GM15510 (cell line): ENCODE measurements around the gene PPP2R3C.

Experiments
- POLR2A ChIP-seq: IDR thresholded peaks from 3 replicates; pipeline ENCODE4 v1.6.1; 2011; ENCODE audit warnings: borderline replicate concordance; ENCODE audit not compliant: insufficient read length; ENCODE audit errors: extremely low read depth

The PPP2R3C gene

GRCh38 chr14:35121887-35122695 is at the start of gene PPP2R3C, which contains the start of gene PRORP:
PPP2R3C (minus strand) TSS chr14:35121990; CDS start chr14:35121959, 31 bp downstream.
PRORP (plus strand) TSS chr14:35122552; CDS start chr14:35123246, 694 bp downstream.
- TF ChIP-seq POLR2A = peak; percentile 63

DNA sequence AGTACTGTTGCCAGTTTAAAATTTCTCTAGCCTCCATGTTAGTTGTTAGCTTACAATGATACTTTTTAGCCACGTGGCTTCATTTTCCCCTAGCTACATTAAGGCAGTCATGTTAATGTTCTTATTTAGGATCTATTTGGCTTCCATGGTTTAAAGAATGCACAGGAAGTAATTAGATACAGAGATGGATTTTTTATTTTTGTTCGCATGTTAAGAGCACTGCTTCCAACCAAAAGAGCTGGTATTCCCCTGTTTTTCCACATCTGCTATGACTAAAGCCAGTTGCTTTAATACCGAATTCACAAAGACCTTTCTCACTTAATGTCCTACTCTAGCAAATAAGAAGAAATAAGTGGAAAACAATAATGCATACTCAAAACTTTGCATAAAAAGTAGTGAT is 45.7 kb upstream of the PPP2R3C start:
- no peak for TF ChIP-seq POLR2A

- no peak for TF ChIP-seq POLR2A
Observed at GRCh38 chr14:35164849-35165248, 43.1 kb upstream of the PPP2R3C start.

DNA sequence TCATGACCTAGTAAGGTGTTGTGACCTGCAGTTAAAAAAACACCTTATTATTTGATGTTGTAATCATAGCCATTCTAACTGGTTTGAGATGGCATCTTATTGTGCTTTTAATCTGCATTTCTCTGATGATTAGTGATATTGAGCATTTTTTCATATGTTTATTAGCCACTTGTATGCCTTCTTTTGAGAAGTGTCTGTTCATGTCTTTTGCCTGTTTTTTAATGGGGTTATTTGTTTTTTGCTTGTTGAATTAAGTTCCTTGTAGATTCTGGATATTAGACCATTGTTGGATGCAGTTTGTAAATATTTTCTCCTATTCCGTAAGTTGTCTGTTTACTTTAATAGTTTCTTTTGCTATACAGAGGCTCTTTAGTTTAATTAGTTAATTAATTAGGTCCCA is 41.6 kb upstream of the PPP2R3C start:
- TF ChIP-seq POLR2A = no peak

DNA sequence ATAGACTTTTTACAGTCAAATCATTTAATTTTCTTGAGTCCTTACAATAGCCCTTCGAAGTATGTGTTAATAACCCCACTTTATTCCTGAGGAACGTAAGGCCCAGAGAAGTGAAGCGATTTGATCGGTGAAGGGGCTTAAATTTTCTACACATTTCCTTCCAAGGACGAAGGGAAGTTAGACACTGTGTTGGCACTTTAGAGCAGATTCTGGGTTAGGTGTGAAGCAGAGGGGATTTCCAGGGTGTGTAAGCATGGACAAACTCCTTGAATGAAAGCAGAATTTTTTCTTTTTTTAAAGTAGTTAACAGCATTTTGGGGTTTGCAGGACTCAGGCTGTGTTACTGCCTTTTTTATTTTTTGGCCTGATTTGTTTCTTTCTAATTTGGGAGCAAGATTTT is 39.4 kb upstream of the PPP2R3C start:
- TF ChIP-seq POLR2A = no peak

DNA sequence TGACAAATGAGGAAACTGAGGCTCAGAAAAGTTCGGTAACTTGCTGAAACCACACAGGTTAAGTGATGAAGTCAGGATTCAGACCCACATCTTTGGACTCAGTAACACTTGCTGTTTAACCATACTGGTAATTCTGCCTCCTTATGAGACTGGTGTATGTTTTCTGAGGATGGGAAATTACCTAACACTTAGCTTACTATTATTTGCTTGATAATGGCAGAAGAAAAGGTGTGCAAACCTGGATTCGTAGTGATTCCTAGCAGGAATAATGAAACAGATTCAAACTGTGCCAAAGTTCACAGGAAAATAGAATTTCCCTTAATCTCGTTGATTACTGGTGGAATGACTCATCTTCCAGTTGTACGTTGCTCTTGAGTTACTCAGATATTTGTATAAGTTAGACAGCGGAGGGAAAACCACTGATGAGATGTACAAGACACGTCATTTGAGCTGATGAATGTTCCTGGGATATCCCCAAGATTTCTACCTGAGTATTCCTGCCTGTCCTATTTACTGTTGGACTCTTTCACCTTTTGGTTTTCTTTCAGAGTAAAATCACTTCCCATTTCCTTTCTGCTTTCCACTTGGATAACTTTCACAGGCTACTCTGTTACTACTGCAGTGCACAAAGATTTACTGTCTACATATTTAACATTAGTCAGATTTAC is 38.1 kb upstream of the PPP2R3C start:
- no peak for TF ChIP-seq POLR2A

DNA sequence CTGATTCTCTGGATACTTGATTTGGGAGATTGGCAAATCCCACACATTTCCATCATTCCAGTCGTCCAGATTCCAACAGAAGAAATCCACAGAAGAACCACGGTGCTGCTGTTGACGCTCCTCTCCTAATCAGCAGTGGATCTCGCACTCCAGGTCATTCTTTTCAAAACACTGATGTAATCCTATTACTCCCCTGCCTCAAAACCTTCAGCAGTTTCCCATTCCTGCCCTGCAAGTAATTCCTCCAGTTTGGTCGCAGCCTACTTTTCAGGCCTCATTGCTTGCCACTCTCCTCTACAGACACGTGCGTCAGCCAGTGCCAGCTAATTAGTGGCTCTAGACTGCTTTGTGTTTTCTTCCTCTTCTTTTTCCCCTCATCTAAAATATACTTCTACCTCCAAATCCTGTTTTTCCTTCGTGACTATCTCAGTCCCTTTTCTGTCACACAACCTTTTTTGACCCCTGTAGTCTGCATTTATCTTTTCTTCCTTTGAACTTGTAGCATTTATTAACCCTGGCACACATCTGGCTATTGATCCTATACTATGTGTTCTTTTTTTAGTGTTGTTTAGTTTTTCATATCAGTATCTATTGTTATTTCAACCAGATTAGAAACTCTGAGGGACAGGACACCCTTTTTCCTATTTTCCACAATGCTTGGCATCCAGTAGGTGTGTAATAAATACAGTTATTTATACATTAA is 37.3 kb upstream of the PPP2R3C start:
- no peak for TF ChIP-seq POLR2A

- no peak for TF ChIP-seq POLR2A
Observed at GRCh38 chr14:35158491-35158890, 36.7 kb upstream of the PPP2R3C start.

- no peak for TF ChIP-seq POLR2A
Observed at GRCh38 chr14:35155962-35156361, 34.2 kb upstream of the PPP2R3C start.

DNA sequence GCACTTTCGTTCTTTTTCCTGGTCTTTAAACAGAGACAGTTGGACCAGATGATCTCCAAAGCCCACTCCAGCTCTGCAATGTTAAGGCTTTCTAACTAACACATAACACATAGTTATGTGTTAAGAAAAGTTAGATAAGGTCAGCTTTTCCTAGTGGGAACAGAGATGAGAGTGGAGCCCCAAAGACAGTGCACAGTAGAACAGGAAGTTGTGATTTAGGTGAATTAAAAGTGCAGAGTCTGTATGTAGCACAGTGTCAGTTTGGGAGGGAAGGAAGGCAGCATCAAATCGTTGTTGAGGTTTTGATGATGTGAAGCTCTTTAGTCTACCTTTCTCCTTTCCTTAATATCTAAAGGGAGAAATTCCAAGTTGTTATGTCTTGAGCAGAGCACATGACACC is 32.2 kb upstream of the PPP2R3C start:
- TF ChIP-seq POLR2A = no peak

DNA sequence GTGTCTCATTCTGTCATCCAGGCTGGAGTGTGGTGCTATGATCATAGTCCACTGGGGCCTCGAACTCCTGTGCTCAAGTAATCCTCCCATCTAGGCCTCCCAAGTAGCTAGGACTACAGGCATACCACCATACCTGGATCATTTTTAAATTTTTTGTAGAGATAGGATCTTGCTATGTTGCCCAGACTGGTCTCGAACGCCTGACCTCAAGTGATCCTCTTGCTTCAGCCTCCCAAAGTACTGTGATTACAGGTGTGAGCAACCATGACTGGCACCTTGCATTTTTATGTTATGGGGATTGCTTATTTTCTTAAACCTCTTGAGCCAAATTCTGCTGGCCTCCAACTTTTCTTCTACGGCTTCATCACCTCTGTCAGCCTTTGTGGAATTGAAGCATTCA is 27.4 kb upstream of the PPP2R3C start:
- TF ChIP-seq POLR2A = no peak

GRCh38 chr14:35147711-35148110 is 25.9 kb upstream of the PPP2R3C start:
- no peak for TF ChIP-seq POLR2A

GRCh38 chr14:35147186-35147585 is 25.4 kb upstream of the PPP2R3C start:
- TF ChIP-seq POLR2A = no peak

DNA sequence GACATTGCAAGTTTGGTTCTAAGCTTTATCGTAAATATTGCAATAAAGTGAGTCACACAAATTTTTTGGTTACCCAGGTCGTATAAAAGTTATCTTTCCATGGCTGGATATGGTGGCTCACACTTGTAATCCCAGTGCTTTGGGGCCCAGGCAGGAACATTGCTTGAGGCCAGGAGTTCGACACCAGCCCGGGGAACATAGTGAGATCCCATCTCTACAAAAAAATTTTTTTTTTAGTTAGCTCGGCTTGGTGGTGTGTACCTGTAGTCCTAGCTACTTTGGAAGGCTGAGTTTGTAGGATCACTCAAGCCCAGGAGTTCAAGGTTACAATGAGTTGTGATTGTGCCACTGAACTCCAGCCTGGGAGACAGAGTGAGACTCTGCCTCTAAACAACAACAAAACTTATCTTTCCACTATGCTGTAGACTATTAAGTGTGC is 24.9 kb upstream of the PPP2R3C start:
- TF ChIP-seq POLR2A = no peak

- no peak for TF ChIP-seq POLR2A
Observed at GRCh38 chr14:35144029-35144428, 22.2 kb upstream of the PPP2R3C start.
